Measurements from ENCODE around the gene PCSK5.
"Not testable (repeated sequence)": the region's sequence is repeated elsewhere in the genome, so short reads cannot be mapped to it uniquely, and the experiment has no call there.

Gene PCSK5

GRCh38 chr9:76298521-76299144 lies 408.2 kb downstream of the PCSK5 start:
- no peak for DNase-seq (ENCODE audit: low read depth in 2 of 2, low spot score in 1 of 2)

- no peak for DNase-seq (ENCODE audit: low read depth in 2 of 2, low spot score in 1 of 2)
Measured at GRCh38 chr9:76302543-76302942, 412.1 kb downstream of the PCSK5 start.

- DNase-seq (ENCODE audit: low read depth in 2 of 2, low spot score in 1 of 2) = no peak
Measured at GRCh38 chr9:76302947-76303550, 412.6 kb downstream of the PCSK5 start.

- not testable (repeated sequence) for DNase-seq (ENCODE audit: low read depth in 2 of 2, low spot score in 1 of 2)
Measured at GRCh38 chr9:76307047-76307446, 416.6 kb downstream of the PCSK5 start.

GRCh38 chr9:76310577-76310976 lies 420.1 kb downstream of the PCSK5 start:
- no peak for DNase-seq (ENCODE audit: low read depth in 2 of 2, low spot score in 1 of 2)

GRCh38 chr9:76310991-76311390 lies 420.5 kb downstream of the PCSK5 start:
- no peak for DNase-seq (ENCODE audit: low read depth in 2 of 2, low spot score in 1 of 2)

GRCh38 chr9:76311537-76311936 lies 421.1 kb downstream of the PCSK5 start:
- no peak for DNase-seq (ENCODE audit: low read depth in 2 of 2, low spot score in 1 of 2)

- no peak for DNase-seq (ENCODE audit: low read depth in 2 of 2, low spot score in 1 of 2)
Measured at GRCh38 chr9:76313771-76314170, 423.3 kb downstream of the PCSK5 start.

GRCh38 chr9:76314321-76314720 lies 423.8 kb downstream of the PCSK5 start:
- DNase-seq (ENCODE audit: low read depth in 2 of 2, low spot score in 1 of 2) = no peak

GRCh38 chr9:76316069-76316468 lies 425.6 kb downstream of the PCSK5 start:
- DNase-seq (ENCODE audit: low read depth in 2 of 2, low spot score in 1 of 2) = no peak

- DNase-seq (ENCODE audit: low read depth in 2 of 2, low spot score in 1 of 2) = not testable (repeated sequence)
Measured at GRCh38 chr9:76319466-76319865, 429.0 kb downstream of the PCSK5 start.

GRCh38 chr9:76321195-76321828 lies 430.8 kb downstream of the PCSK5 start:
- no peak for DNase-seq (ENCODE audit: low read depth in 2 of 2, low spot score in 1 of 2)

- no peak for DNase-seq (ENCODE audit: low read depth in 2 of 2, low spot score in 1 of 2)
Measured at GRCh38 chr9:76322810-76323209, 432.3 kb downstream of the PCSK5 start.

GRCh38 chr9:76323490-76323889 lies 433.0 kb downstream of the PCSK5 start:
- no peak for DNase-seq (ENCODE audit: low read depth in 2 of 2, low spot score in 1 of 2)

- DNase-seq (ENCODE audit: low read depth in 2 of 2, low spot score in 1 of 2) = not testable (repeated sequence)
Measured at GRCh38 chr9:76324030-76324429, 433.6 kb downstream of the PCSK5 start.

- DNase-seq (ENCODE audit: low read depth in 2 of 2, low spot score in 1 of 2) = no peak
Measured at GRCh38 chr9:76330034-76330433, 439.6 kb downstream of the PCSK5 start.

GRCh38 chr9:76333388-76333787 lies 442.9 kb downstream of the PCSK5 start:
- no peak for DNase-seq (ENCODE audit: low read depth in 2 of 2, low spot score in 1 of 2)

- no peak for DNase-seq (ENCODE audit: low read depth in 2 of 2, low spot score in 1 of 2)
Measured at GRCh38 chr9:76333964-76334363, 443.5 kb downstream of the PCSK5 start.

GRCh38 chr9:76336027-76336426 lies 445.6 kb downstream of the PCSK5 start:
- DNase-seq (ENCODE audit: low read depth in 2 of 2, low spot score in 1 of 2) = no peak

GRCh38 chr9:76338418-76338817 lies 447.9 kb downstream of the PCSK5 start:
- DNase-seq (ENCODE audit: low read depth in 2 of 2, low spot score in 1 of 2) = no peak

- DNase-seq (ENCODE audit: low read depth in 2 of 2, low spot score in 1 of 2) = no peak
Measured at GRCh38 chr9:76341616-76342015, 451.1 kb downstream of the PCSK5 start.

- no peak for DNase-seq (ENCODE audit: low read depth in 2 of 2, low spot score in 1 of 2)
Measured at GRCh38 chr9:76342201-76342600, 451.7 kb downstream of the PCSK5 start.

GRCh38 chr9:76342858-76343257 lies 452.4 kb downstream of the PCSK5 start:
- DNase-seq (ENCODE audit: low read depth in 2 of 2, low spot score in 1 of 2) = no peak
